GM13977 (cell line): ENCODE measurements around the gene CRADD.

ENCODE experiments used
- DNase-seq: peaks from one replicate; pipeline ENCODE4 v3.0.0; 2012; ENCODE audit warnings: low spot score
- CTCF ChIP-seq: IDR thresholded peaks from 2 replicates; pipeline ENCODE4 v1.5.1; 2012; ENCODE audit warnings: mild to moderate bottlenecking, control low read depth; ENCODE audit not compliant: insufficient read depth; ENCODE audit errors: extremely low read depth, missing control alignments
- in situ Hi-C: fragments of 300-500 bp; cut with MboI; formaldehyde crosslinking; loops from one replicate; pipeline ENCODE4 v1.12.0; 2022; ENCODE audit warnings: low sequenced_read_pairs, low pct_unique_long_range_greater_than_20kb, mixed read lengths, inconsistent platforms; ENCODE audit not compliant: unreplicated experiment

CRADD gene

DNA sequence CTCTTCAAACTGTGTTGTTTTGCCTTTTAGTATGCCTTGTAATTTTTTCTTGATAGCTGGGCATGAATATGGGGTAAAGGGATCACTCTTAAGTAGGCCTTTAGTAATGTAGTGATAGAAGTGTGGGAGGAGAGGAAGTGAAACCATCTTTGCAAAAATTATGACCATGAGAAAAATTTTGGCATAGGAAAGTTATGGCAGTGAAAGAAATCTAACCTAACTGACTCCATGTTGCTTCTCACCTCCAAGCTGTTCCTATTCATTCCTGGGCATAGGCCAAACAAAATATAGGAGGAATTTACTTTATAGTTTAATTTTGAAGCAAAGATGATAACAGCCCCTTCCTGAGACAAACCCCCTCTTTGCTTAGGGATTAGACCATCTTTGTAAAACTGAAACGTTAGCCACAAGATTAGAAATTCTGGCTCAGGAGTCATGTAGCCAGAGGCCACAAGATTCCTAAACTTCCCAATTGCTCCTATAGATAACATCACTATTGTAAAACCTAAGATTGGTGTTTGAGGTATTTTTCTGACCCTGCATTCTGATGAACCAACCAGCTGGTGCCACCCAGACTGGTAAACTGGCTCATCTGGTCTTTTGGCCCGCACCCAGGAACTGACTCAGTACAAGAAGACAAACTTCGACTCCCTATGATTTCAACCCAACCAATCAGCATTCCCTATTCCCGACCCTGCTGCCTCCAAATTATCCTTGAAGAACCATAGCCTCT lies 45.8 kb downstream of the CRADD start:
- in situ Hi-C loops, result no loop called here
- no peak for TF ChIP-seq CTCF
- no peak for DNase-seq

GRCh38 chr12:93723568-93723930 lies 46.4 kb downstream of the CRADD start:
- DNase-seq, result no peak
- in situ Hi-C loops, result no loop called here
- TF ChIP-seq CTCF, result no peak

DNA sequence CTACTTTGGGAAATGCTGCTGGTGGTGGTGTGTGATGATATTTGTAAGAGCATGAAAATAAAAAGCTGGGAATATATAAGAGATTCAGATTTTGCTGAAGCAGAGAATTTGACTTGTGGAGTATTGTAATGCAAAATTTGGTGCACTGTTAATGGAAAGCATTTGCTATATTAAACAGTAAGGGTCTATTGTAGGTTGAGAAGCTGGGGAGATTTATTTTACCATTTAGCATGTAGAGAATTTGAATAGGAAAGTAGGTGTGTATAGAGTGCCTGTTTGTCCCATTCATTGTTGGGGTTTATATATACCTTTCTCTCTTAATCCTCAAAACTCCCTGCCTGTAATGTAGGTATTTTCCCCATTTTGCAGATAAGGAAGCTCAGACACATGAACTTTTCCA lies 48.4 kb downstream of the CRADD start:
- no peak for DNase-seq
- in situ Hi-C loops, result no loop called here
- no peak for TF ChIP-seq CTCF

DNA sequence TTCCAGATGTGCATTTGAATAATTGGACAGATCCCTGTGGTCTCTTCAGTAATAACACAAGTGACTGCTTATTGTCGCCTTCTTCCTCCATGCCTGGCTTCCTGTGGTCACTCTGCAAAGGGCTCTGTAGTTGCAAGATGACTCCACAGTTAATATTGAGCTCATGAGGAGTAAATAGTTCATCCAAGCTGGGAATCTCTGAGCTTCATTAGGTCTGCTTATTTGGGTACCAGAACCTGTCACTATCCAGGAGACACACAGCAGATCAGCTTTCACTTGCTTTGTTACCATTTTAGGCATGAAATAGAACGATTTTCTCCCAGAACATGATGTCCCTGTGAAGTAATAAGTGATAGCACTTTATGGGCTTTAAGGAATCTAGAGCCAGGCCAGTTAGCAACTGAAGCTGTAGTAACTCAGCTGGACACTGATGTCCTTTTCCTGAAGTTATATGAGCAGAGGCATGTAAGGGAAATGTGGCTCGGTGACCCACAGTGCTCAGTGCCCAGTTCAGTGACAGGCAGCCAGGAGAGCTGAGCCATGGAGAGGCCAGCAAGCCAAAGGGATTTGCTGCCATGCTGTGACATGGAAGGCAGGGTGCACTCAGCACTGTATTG lies 50.1 kb downstream of the CRADD start:
- no peak for DNase-seq
- no peak for TF ChIP-seq CTCF
- in situ Hi-C loops, result no loop called here

GRCh38 chr12:93727911-93728310 lies 50.7 kb downstream of the CRADD start:
- DNase-seq, result no peak
- TF ChIP-seq CTCF, result no peak
- in situ Hi-C loops, result no loop called here

GRCh38 chr12:93729934-93730333 lies 52.8 kb downstream of the CRADD start:
- in situ Hi-C loops, result no loop called here
- no peak for DNase-seq
- TF ChIP-seq CTCF, result no peak

- in situ Hi-C loops, result no loop called here
- DNase-seq, result no peak
- TF ChIP-seq CTCF, result no peak
Observed at GRCh38 chr12:93733358-93733757, 56.2 kb downstream of the CRADD start.
